Gastrocnemius medialis (tissue), 4 donors: ENCODE results near the gene SLC45A1.

Source experiments
- CTCF ChIP-seq, 5 experiments: fragments of 450-650 bp in 3 of 5; fragments of 200-600 bp in 2 of 5; sonication (generic) in 2 of 5; IDR thresholded peaks in 4 of 5; conservative IDR thresholded peaks in 1 of 5; 1 replicate in 4 of 5; 2 replicates in 1 of 5; pipeline ENCODE4 v1.5.1; 2016 to 2019; ENCODE audit warnings: antibody characterized with exemption in 5 of 5, mild to moderate bottlenecking in 3 of 5, moderate library complexity in 3 of 5
- POLR2A ChIP-seq, 2 donors: fragments of 450-650 bp; IDR thresholded peaks; one replicate each; pipeline ENCODE4 v1.6.1; 2017; ENCODE audit warnings: antibody characterized with exemption in 2 of 2, mild to moderate bottlenecking in 2 of 2, moderate library complexity in 2 of 2

GRCh38 chr1:8311068-8311718 is 6.7 kb upstream of the SLC45A1 start:
- no peak for TF ChIP-seq CTCF (IDR thresholded peaks at IDR 0.05 in 4 of 5, conservative IDR thresholded peaks at IDR 0.05 in 1 of 5)
- no peak for TF ChIP-seq POLR2A (IDR thresholded peaks at IDR 0.05)
